IgD-negative memory B cell (primary cell): ENCODE data around the gene ZNRF2. TPM values are rescaled to one million over a fixed set of nuclear protein-coding genes. Genes with fewer than 3 reads are reported as not detected.

Experiments used
- H3K27ac Mint-ChIP-seq, 3 donors: one replicate each; pipeline ENCODE4 v1.8.0; 2020 to 2022; ENCODE audit warnings: mild to moderate bottlenecking in 3 of 3, mixed read lengths in 3 of 3, moderate library complexity in 1 of 3
- H3K27me3 Mint-ChIP-seq: one replicate; pipeline ENCODE4 v1.8.0; 2021; ENCODE audit warnings: mixed read lengths
- H3K36me3 Mint-ChIP-seq: one replicate; pipeline ENCODE4 v1.8.0; 2020; ENCODE audit warnings: mild to moderate bottlenecking, mixed read lengths
- H3K4me1 Mint-ChIP-seq, 3 donors: one replicate each; pipeline ENCODE4 v1.8.0; 2020 to 2022; ENCODE audit warnings: mixed read lengths in 3 of 3, mild to moderate bottlenecking in 1 of 3
- H3K4me3 Mint-ChIP-seq, 4 donors: one replicate each; pipeline ENCODE4 v1.8.0; 2020 to 2022; ENCODE audit warnings: mild to moderate bottlenecking in 4 of 4, mixed read lengths in 4 of 4, moderate library complexity in 3 of 4
- H3K9me3 Mint-ChIP-seq, 3 donors: one replicate each; pipeline ENCODE4 v1.8.0; 2020 to 2021; ENCODE audit warnings: mixed read lengths in 3 of 3, mild to moderate bottlenecking in 1 of 3
- polyA plus RNA-seq: library from polyadenylated mRNA; unstranded; fragments of 300-500 nt; fragmentation: Illumina TruSeq; gene quantifications from one replicate; pipeline ENCODE4 v1.2.3, GENCODE V29; 2021

ZNRF2 gene
- polyA plus RNA-seq, 1 donor from 2014 or later = 1.9 TPM

DNA sequence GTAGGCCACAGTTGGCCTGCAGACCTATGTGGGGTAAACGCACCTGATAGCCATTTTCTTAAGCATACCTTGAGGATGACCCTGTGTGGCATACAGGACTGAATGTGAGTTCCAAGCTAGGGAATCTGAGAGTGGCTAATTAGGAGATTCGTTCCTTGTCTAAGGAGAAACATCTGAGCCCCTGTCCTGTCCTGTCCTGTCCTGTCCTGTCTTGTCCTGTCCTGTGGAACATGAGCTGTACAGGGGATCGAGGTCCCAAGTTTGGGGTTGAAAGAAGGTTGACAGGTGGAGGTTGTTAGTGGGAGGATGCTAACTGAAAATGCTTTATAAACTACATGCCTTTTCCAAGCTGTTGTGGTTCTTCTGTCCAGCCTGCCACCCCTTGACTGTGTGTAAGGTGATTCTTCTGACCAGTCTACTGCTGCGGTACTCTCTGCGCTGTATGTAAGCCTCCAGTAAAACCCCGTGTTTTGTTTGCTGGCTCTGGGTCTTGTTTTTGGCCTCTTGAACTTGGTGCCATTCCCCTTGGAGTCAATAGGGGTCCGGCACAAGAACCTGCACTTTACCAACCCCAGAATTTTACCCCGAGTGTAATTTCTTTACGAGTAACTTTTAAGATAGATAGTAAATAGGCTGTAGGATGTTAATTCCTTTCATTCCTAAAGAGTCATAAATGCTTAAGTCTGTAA, 26.4 kb downstream of the ZNRF2 start:
- Mint-ChIP-seq H3K4me1 (peaks cover 55 to 61% (median 57%) of the 10 kb centered on the region in 3 donors), H3K27ac (peak overlapping the region in 1 of 3 donors; percentile 17), H3K36me3 (peaks cover 2% of the 10 kb centered on the region), H3K9me3 (peaks cover 0 to 3% (median 0%) of the 10 kb centered on the region in 3 donors), H3K4me3 (peak overlapping the region in 2 of 4 donors; percentile 15 to 37), H3K27me3 (no peaks in the 10 kb centered on the region)

DNA sequence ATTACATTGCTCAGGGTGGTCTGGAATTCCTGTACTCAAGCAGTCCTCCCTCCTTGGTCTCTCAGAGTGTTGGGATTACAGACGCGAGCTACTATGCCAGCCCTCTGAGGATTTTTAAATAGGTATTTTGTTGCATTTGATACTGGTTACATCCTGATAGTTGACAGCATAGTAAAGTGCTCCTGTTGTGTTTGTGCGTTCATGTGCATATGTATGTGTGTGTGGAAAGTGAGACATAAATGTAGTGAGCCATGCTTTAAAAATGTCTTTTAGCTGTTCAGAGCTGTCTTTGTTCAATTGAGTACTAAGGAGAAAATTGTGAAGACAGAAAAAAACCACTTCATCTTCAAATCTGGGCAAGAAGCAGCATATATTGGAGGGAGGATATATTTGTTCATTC, 27.8 kb downstream of the ZNRF2 start:
- no peak overlapping the region for H3K27ac Mint-ChIP-seq
- no peak overlapping the region for H3K4me3 Mint-ChIP-seq
- H3K36me3 Mint-ChIP-seq = peaks cover 2% of the 10 kb centered on the region
- H3K4me1 Mint-ChIP-seq = peaks cover 50 to 60% (median 59%) of the 10 kb centered on the region in 3 donors
- no peaks in the 10 kb centered on the region for H3K27me3 Mint-ChIP-seq
- H3K9me3 Mint-ChIP-seq = peaks cover 0 to 3% (median 0%) of the 10 kb centered on the region in 3 donors

DNA sequence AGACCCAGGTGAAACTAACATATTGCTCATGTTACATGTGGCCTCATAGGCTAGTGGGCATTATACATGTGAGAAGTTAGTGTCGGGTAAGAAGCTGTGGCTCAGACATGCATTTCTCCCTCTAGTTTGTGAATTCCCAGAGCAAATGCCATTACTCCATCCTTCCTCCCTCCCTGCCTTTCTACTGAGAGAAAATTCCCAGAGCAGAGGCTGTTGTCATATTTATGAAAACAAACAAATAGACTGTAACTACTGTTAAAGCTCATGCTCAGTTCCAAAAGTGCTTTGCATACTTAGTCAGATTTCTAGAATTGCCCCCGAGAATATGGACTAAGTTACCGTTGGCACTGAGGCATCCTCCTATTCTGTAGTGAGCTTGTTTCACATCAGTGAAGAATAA, 29.0 kb downstream of the ZNRF2 start:
- Mint-ChIP-seq H3K9me3 (peaks cover 0 to 3% (median 0%) of the 10 kb centered on the region in 3 donors), H3K4me3 (peak overlapping the region in 1 of 4 donors; percentile 40), H3K36me3 (peaks cover 2% of the 10 kb centered on the region), H3K27ac (no peak overlapping the region), H3K27me3 (no peaks in the 10 kb centered on the region), H3K4me1 (peaks cover 52 to 67% (median 66%) of the 10 kb centered on the region in 3 donors)

DNA sequence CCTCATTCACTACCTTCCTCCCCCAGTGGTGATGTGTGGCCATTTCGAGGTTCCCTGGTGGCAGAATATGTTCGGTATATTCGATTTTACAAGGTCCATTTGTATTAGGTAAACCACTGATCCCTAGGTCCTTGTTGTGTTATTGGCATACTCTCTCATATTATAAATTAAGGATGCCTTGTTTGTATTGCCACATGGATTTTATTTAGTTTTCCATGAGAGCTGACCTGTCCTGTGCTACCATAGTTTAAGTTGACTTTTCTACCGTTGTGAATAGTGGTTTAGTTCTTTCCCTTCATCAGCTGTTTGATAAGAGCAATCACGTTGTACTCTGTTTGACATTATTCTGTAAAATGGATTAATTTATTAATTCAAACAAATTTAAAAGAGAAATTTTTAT, 29.4 kb downstream of the ZNRF2 start:
- peaks cover 2% of the 10 kb centered on the region for H3K36me3 Mint-ChIP-seq
- H3K9me3 Mint-ChIP-seq = peaks cover 0 to 3% (median 0%) of the 10 kb centered on the region in 3 donors
- no peaks in the 10 kb centered on the region for H3K27me3 Mint-ChIP-seq
- H3K27ac Mint-ChIP-seq = no peak overlapping the region
- no peak overlapping the region for H3K4me3 Mint-ChIP-seq
- peaks cover 56 to 67% (median 67%) of the 10 kb centered on the region in 3 donors for H3K4me1 Mint-ChIP-seq

GRCh38 chr7:30315589-30315988, 31.2 kb downstream of the ZNRF2 start:
- no peak overlapping the region for H3K4me3 Mint-ChIP-seq
- no peaks in the 10 kb centered on the region for H3K27me3 Mint-ChIP-seq
- peaks cover 0 to 3% (median 0%) of the 10 kb centered on the region in 3 donors for H3K9me3 Mint-ChIP-seq
- peak overlapping the region in 2 of 3 donors; percentile 40 to 69 for H3K27ac Mint-ChIP-seq
- peaks cover 2% of the 10 kb centered on the region for H3K36me3 Mint-ChIP-seq
- H3K4me1 Mint-ChIP-seq = peaks cover 59 to 70% (median 68%) of the 10 kb centered on the region in 3 donors

DNA sequence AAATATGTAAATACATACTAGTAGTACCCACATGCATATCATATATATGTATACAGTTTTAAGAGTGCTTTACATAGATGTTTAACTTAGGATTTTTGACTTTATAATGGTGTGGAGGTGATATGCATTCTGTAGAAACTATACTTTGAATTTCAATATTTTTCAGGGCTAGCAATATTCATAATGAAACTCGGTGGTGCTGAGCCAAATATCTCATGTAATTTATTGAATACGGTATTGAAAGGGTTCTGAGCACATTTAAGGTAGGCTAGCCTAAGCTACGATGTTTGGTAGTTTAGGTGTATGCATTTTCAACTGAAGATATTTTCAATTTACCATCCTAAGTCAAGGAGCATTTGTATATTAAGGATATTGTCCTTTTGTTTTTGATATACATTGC, 36.0 kb downstream of the ZNRF2 start:
- peaks cover 52 to 64% (median 64%) of the 10 kb centered on the region in 3 donors for H3K4me1 Mint-ChIP-seq
- peaks cover 2% of the 10 kb centered on the region for H3K36me3 Mint-ChIP-seq
- no peaks in the 10 kb centered on the region for H3K9me3 Mint-ChIP-seq
- H3K27me3 Mint-ChIP-seq = no peaks in the 10 kb centered on the region
- H3K4me3 Mint-ChIP-seq = peak overlapping the region; percentile 35 to 93 (median 88)
- H3K27ac Mint-ChIP-seq = peak overlapping the region; percentile 89 to 99 (median 97)

GRCh38 chr7:30321089-30321881, 36.9 kb downstream of the ZNRF2 start:
- peaks cover 4% of the 10 kb centered on the region for H3K36me3 Mint-ChIP-seq
- no peaks in the 10 kb centered on the region for H3K27me3 Mint-ChIP-seq
- H3K9me3 Mint-ChIP-seq = no peaks in the 10 kb centered on the region
- H3K4me1 Mint-ChIP-seq = peaks cover 55 to 65% (median 65%) of the 10 kb centered on the region in 3 donors
- peak overlapping the region; percentile 79 to 94 (median 90) for H3K4me3 Mint-ChIP-seq
- H3K27ac Mint-ChIP-seq = peak overlapping the region; percentile 89 to 99 (median 97)

GRCh38 chr7:30321882-30322192, 37.4 kb downstream of the ZNRF2 start:
- H3K36me3 Mint-ChIP-seq = peaks cover 8% of the 10 kb centered on the region
- no peaks in the 10 kb centered on the region for H3K27me3 Mint-ChIP-seq
- peak overlapping the region; percentile 79 to 94 (median 90) for H3K4me3 Mint-ChIP-seq
- H3K9me3 Mint-ChIP-seq = no peaks in the 10 kb centered on the region
- peaks cover 60 to 67% (median 66%) of the 10 kb centered on the region in 3 donors for H3K4me1 Mint-ChIP-seq
- peak overlapping the region; percentile 89 to 99 (median 97) for H3K27ac Mint-ChIP-seq

DNA sequence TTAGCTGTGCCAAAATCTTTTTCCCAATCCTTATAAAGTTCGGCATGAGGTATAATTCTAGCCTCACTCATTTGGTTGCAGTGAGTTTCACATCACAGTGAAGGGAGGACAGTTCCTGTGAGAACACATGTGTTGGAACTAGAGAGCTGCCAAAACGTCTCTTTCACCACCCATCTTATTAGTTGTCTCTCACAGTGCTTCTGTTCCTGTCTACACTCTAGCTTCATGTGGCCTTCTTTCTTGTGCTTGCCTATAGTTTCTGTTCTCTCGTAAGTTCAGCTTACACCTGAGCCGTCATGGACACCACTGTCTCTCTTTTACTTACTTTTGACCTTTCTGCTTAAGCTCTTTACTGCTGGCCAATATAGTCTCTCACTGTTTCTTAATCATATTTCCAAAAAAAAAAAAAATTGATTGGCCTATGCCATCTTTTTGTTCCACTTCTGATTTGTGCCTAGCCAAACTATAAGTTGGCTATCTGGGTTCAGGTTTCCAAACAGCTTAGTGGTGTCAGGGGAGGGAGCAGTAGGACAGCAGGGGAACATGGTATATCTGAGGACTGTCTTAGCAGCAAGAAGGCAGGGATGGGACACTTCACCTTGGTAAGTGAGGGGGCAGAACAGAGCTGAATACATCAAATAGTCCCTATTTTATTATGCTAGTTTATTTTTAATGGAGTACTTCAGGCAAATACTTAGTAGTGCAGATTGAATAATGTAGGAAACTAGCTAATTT, 38.0 kb downstream of the ZNRF2 start:
- H3K27me3 Mint-ChIP-seq = no peaks in the 10 kb centered on the region
- H3K4me3 Mint-ChIP-seq = peak overlapping the region; percentile 79 to 94 (median 90)
- H3K9me3 Mint-ChIP-seq = no peaks in the 10 kb centered on the region
- H3K4me1 Mint-ChIP-seq = peaks cover 61 to 66% (median 63%) of the 10 kb centered on the region in 3 donors
- peaks cover 8% of the 10 kb centered on the region for H3K36me3 Mint-ChIP-seq
- peak overlapping the region; percentile 89 to 99 (median 97) for H3K27ac Mint-ChIP-seq

GRCh38 chr7:30323006-30323355, 38.6 kb downstream of the ZNRF2 start:
- H3K27me3 Mint-ChIP-seq = no peaks in the 10 kb centered on the region
- H3K4me1 Mint-ChIP-seq = peaks cover 57 to 60% (median 58%) of the 10 kb centered on the region in 3 donors
- H3K9me3 Mint-ChIP-seq = no peaks in the 10 kb centered on the region
- peaks cover 8% of the 10 kb centered on the region for H3K36me3 Mint-ChIP-seq
- peak overlapping the region; percentile 89 to 99 (median 97) for H3K27ac Mint-ChIP-seq
- H3K4me3 Mint-ChIP-seq = peak overlapping the region; percentile 79 to 94 (median 90)

DNA sequence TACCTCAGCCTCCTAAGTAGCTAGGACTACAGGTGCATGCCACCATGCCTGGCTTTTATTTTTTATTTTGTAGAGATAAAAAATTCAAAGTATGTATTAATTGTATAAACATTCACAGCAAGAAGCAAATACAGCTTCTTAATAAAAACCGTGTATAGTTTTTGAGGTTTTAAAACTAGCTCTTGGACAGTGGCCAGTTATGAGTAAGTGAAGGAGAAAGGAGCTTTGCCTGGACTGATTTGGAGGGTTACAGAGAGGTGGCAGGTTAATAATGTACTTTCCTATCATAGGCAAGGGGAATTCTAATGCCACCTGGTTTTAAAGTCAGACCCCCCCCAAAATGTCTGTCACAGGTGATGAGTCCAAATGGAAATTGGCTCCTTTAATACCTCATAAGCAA, 43.4 kb downstream of the ZNRF2 start:
- H3K4me3 Mint-ChIP-seq = no peak overlapping the region
- H3K36me3 Mint-ChIP-seq = peaks cover 14% of the 10 kb centered on the region
- H3K9me3 Mint-ChIP-seq = peaks cover 0 to 3% (median 2%) of the 10 kb centered on the region in 3 donors
- no peaks in the 10 kb centered on the region for H3K27me3 Mint-ChIP-seq
- peaks cover 48 to 60% (median 57%) of the 10 kb centered on the region in 3 donors for H3K4me1 Mint-ChIP-seq
- H3K27ac Mint-ChIP-seq = no peak overlapping the region

GRCh38 chr7:30328381-30328780, 44.0 kb downstream of the ZNRF2 start:
- Mint-ChIP-seq H3K27ac (no peak overlapping the region), H3K4me3 (no peak overlapping the region), H3K9me3 (peaks cover 0 to 3% (median 2%) of the 10 kb centered on the region in 3 donors), H3K36me3 (peaks cover 14% of the 10 kb centered on the region), H3K4me1 (peaks cover 44 to 54% (median 52%) of the 10 kb centered on the region in 3 donors), H3K27me3 (no peaks in the 10 kb centered on the region)

DNA sequence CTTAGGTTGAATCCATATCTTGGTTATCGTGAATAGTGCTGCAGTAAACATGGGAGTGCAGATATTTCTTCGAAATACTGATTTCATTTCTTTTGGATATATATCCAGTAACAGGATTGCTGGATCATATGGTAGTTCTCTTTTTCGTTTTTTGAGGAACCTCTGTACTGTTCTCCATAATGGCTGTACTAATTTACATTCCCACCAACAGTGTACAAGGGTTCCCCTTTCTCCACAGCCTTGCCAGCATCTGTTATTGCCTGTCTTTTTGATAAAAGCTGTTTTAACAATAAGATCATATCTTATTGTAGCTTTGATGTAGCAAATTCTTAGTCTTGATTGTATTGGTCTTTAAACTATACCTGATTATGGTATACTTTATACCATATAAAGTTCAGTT, 45.3 kb downstream of the ZNRF2 start:
- H3K9me3 Mint-ChIP-seq = peaks cover 0 to 3% (median 2%) of the 10 kb centered on the region in 3 donors
- H3K36me3 Mint-ChIP-seq = peaks cover 13% of the 10 kb centered on the region
- peaks cover 42 to 60% (median 55%) of the 10 kb centered on the region in 3 donors for H3K4me1 Mint-ChIP-seq
- no peaks in the 10 kb centered on the region for H3K27me3 Mint-ChIP-seq
- H3K4me3 Mint-ChIP-seq = peak overlapping the region in 2 of 4 donors; percentile 45 to 47
- no peak overlapping the region for H3K27ac Mint-ChIP-seq

GRCh38 chr7:30330134-30331111, 46.0 kb downstream of the ZNRF2 start:
- H3K4me1 Mint-ChIP-seq = peaks cover 42 to 58% (median 54%) of the 10 kb centered on the region in 3 donors
- peaks cover 13% of the 10 kb centered on the region for H3K36me3 Mint-ChIP-seq
- H3K9me3 Mint-ChIP-seq = peaks cover 0 to 3% (median 2%) of the 10 kb centered on the region in 3 donors
- peak overlapping the region; percentile 5 to 78 (median 42) for H3K27ac Mint-ChIP-seq
- H3K27me3 Mint-ChIP-seq = no peaks in the 10 kb centered on the region
- peak overlapping the region; percentile 7 to 88 (median 15) for H3K4me3 Mint-ChIP-seq
